GM19324 (cell line): ENCODE data around the gene BNC2.
"Not testable (repeated sequence)": the region's sequence is repeated elsewhere in the genome, so short reads cannot be mapped to it uniquely, and the experiment has no call there.

ENCODE experiments used
- ATAC-seq: cut with Tn5 transposase; IDR thresholded peaks from one replicate; pipeline ENCODE4 v1.9.1; 2021; ENCODE audit warnings: mild to moderate bottlenecking, moderate library complexity; ENCODE audit not compliant: unreplicated experiment, low FRiP score

Gene BNC2, protein sequence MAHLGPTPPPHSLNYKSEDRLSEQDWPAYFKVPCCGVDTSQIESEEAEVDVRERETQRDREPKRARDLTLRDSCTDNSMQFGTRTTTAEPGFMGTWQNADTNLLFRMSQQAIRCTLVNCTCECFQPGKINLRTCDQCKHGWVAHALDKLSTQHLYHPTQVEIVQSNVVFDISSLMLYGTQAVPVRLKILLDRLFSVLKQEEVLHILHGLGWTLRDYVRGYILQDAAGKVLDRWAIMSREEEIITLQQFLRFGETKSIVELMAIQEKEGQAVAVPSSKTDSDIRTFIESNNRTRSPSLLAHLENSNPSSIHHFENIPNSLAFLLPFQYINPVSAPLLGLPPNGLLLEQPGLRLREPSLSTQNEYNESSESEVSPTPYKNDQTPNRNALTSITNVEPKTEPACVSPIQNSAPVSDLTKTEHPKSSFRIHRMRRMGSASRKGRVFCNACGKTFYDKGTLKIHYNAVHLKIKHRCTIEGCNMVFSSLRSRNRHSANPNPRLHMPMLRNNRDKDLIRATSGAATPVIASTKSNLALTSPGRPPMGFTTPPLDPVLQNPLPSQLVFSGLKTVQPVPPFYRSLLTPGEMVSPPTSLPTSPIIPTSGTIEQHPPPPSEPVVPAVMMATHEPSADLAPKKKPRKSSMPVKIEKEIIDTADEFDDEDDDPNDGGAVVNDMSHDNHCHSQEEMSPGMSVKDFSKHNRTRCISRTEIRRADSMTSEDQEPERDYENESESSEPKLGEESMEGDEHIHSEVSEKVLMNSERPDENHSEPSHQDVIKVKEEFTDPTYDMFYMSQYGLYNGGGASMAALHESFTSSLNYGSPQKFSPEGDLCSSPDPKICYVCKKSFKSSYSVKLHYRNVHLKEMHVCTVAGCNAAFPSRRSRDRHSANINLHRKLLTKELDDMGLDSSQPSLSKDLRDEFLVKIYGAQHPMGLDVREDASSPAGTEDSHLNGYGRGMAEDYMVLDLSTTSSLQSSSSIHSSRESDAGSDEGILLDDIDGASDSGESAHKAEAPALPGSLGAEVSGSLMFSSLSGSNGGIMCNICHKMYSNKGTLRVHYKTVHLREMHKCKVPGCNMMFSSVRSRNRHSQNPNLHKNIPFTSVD

GRCh38 chr9:16870596-16871335, at the start of gene BNC2:
BNC2 (minus strand) TSS chr9:16870670; CDS start chr9:16870648, 22 bp downstream.
- no peak for ATAC-seq

DNA sequence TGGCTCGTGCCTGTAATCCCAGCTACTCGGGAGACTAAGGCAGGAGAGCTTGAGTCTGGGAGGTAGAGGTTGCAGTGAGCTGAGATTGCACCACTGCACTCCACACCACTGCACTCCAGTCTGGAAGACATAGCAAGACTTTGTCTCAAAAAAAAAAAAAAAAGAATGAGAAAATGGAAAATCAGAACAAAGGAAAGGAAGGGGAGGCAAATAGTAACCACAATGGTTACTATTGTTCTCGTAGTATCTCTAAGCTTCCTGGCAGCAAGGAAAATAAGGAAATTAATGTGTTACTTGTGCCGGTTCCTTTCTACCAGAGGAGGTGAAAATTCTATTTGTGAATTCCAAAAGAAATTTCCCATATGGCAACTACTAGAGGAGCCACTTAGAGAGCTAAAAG, 48.5 kb upstream of the BNC2 start:
- no peak for ATAC-seq

- ATAC-seq: no peak
These were observed 44.8 kb upstream of the BNC2 start for GRCh38 chr9:16915126-16915831.

DNA sequence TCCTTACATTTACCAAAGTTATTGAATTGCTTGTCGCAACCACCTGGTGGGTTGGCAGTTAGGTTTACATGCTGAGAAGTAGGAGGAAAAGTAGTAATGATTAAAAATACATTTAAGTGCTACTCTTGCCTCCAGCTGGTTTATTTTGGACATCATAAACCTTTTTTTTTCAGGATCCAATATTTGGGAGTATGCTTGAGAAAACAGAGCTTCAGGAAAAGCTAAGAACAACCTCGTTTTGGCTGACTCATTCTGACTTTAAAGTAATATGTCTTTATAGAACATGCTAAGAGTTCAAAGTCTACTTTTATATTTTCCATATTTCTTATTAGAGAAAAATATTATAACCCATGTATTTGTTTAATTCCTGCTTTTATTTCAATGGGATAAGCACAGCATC, 41.7 kb upstream of the BNC2 start:
- no peak for ATAC-seq

DNA sequence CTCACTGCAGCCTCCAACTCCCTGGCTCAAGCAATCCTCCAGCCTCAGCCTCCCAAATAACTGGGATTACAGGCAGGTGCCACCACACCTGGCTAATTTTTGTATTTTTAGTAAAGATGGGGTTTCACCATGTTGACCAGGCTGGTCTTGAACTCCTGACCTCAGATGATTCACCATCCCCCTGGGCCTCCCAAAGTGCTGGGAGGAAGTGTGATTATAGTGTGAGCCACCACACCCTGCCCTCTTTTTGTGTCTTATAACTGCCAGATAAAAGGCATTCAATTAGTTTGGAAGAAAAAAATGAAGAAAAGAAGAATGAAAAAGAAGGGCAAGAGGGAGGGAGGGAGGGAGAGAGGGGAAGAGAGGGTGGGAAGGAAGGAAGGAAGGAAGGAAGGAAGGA, 37.7 kb upstream of the BNC2 start:
- not testable (repeated sequence) for ATAC-seq

DNA sequence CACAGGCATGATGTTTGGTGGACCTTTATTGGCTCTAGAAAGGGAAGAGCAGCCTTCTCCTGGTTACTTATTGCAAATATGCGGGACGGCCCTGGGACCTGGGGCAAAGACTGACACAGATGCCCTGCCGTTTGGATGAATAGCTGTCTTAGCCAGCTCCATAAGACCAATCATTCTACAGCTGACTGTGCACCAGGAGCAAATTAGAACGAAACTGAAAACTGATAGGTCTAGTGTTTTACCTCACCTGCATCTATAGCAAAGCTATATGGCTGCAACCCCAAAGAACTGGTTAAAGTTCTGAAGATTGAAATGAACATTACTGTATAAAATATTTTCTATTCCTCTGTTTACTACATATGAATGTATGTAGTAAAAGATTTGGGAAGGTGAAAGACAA, 34.2 kb upstream of the BNC2 start:
- ATAC-seq: no peak

DNA sequence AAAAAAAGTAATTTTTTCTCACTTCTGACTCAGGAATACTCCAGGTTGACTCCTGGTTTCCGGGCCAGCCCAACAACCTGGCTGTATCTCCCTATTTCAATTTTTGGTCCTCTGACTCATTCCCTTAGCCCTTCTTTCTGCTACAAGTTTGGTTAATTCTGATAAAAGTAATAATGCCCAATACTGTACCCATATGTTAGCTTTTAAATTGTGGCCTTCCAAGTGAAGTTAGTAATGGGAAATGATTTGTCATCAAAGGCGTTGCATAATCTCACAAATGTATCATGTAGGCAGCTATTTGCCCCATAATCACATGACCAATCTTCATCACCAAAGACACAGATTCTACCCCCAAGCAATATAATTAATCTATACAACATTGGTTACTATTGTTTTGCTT, 31.1 kb upstream of the BNC2 start:
- no peak for ATAC-seq

DNA sequence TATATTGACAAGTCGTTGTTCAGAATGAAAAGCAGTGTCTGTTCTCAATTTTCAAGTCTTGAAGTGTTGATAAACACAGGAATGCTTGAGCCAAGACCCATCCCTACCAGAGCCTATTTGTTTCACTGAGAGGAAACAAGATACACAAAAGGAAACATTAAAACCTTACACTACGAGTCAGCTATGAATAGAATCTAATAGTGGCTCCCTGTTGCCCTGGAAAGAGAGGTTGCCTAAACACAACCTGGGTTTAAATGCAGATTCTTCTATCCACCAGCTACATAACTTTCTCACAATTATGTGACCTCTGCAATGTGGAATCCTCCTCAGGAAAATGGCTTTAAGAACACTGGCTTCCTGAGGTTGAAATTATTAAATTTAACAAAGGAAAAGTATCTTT, 29.1 kb upstream of the BNC2 start:
- no peak for ATAC-seq

DNA sequence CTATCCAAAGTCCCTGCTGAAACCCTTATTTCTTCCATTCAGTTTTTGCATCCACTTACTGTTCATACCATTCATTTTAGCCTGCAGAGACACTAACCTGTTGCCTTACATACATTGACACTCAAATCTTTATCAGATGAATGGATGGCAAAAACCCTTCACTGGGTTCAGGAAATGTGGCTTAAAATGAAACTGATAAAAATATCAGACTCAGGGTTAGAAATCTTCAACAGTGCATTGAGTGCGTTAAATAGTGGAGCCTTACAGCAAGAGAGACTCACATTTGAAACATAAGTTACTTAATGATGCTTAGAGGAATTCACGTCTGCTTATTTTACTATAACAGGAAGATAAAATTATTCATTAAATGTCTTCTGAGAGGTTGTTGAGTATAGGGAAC, 28.0 kb upstream of the BNC2 start:
- ATAC-seq: no peak

GRCh38 chr9:16888594-16888993, 18.1 kb upstream of the BNC2 start:
- ATAC-seq: no peak

DNA sequence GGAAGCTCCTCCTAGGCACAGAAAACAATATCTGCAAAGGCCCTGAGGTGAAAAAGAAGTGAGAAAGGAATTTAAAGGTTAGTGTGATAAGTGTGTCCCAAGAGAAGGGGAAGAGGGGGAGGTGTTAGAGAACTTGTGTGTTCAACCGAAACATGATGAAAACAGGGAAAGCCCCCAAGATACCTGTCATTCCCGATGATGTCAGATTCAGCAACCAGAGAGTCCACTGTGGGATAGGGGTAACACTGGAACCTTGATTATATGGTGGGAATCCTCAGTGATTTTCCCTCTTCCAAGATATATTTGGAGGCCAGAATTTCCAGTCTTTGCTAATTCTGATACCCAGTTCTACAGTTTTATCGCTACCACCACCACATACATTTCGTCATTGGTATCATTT, 15.5 kb upstream of the BNC2 start:
- ATAC-seq: no peak

DNA sequence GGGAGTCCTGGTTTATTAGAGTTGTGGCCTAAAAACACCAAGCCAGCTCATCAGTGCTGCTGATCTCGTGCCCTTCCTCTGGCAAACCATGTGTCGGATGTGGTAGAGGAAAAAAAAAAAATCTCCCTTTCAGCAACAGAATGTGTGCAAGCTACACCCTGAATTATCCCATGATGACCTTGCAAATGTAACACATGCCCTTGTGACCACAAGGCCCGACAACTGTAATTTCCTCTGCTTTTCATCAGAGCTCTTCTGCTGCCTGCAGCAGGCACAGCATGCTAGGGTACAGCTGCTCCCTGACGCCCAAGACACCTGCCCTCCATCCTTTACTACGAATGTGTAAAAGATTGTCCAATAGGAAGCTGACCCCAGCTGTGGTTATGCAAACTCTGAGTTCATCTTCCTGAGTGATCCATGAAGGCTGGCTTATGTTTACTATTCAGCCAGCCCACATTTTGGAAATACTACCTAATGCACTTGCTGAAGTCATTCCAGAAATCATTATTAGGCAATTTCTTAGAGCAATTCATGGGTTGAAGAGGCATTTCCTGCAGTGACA, 14.6 kb upstream of the BNC2 start:
- ATAC-seq: no peak

DNA sequence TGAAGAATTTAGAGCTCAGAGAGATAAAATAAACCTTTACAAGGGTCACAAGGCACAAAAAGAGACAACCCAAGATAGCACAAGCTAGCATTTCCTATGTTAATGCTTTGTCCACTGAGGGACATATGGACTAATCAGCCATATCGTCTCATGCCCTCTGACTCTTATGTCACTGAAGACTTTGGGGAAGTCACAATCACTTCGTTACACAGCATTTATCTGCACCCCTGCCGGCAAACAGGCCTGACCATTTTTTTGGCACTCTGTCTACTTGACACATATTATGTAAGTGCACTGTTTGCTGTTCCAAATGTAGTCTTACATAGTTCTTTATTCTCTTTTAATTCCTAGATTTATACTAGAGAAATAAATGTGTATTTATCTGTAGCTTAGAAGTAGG, 13.9 kb upstream of the BNC2 start:
- ATAC-seq: no peak

DNA sequence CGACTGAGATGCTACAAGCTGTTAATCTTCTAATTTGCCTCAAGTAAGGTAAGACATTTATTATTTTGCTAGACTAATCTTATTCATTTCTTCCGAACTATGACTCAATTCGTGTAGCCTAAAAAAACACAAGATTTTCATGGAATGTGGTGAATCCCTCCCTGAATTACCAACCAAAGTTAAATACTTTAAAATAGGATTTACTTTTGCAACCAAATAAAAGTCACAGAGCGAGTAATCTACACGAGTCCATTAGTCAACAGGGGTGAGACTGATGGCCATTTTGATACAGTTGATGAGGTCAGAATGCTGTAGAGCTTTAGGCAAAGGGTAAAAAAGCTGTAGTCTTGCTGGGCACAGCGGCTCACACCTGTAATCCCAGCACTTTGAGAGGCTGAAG, 13.1 kb upstream of the BNC2 start:
- no peak for ATAC-seq

DNA sequence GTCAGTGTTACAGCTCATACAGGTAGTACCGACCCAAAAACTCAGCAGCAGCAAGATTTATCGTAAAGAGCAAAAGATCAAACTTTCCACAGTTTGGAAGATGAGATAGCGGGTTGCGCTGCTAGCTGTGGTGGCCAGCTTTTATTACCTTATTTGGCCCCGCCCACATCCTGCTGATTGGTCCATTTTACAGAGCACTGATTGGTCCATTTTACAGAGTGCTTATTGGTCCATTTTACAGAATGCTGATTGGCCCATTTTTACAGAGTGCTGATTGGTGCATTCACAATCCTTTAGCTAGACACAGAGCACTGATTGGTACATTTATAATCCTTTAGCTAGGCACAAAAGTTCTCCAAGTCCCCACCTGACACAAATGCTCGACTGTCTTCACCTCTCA, 12.0 kb upstream of the BNC2 start:
- ATAC-seq: not testable (repeated sequence)

DNA sequence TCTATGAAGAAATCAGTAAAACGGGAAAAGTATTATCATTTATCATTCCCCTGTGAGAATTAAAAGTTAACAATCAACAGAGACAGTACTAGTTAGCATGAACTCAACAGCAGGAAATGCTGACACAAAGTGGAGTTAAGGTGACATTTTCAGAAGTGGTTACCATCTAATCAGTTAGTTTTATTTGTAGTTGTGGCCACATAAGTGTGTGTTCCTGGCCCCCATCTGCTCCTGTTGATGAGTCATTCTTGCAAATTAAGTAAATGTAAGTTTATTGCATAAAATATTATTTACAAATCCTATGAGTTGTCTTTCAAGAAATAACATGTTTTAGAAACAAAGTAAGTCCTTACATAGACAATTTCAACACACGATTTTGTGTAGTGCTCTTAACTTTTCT, 8.9 kb upstream of the BNC2 start:
- ATAC-seq: no peak

GRCh38 chr9:16877256-16877655, 6.8 kb upstream of the BNC2 start:
- no peak for ATAC-seq

- ATAC-seq: no peak
These were observed 2.8 kb upstream of the BNC2 start for GRCh38 chr9:16873126-16873802.
